Effector CD8-positive, alpha-beta T cell (primary cell): ENCODE results near the gene ITGA11.

Source experiments
- DNase-seq: peaks from one replicate; lab custom pipeline; 2025; lab: John Stamatoyannopoulos, UW
- total RNA-seq, 4 experiments: gene quantifications; one replicate each; lab custom pipeline; 2026; lab: John Stamatoyannopoulos, UW

Gene ITGA11, protein sequence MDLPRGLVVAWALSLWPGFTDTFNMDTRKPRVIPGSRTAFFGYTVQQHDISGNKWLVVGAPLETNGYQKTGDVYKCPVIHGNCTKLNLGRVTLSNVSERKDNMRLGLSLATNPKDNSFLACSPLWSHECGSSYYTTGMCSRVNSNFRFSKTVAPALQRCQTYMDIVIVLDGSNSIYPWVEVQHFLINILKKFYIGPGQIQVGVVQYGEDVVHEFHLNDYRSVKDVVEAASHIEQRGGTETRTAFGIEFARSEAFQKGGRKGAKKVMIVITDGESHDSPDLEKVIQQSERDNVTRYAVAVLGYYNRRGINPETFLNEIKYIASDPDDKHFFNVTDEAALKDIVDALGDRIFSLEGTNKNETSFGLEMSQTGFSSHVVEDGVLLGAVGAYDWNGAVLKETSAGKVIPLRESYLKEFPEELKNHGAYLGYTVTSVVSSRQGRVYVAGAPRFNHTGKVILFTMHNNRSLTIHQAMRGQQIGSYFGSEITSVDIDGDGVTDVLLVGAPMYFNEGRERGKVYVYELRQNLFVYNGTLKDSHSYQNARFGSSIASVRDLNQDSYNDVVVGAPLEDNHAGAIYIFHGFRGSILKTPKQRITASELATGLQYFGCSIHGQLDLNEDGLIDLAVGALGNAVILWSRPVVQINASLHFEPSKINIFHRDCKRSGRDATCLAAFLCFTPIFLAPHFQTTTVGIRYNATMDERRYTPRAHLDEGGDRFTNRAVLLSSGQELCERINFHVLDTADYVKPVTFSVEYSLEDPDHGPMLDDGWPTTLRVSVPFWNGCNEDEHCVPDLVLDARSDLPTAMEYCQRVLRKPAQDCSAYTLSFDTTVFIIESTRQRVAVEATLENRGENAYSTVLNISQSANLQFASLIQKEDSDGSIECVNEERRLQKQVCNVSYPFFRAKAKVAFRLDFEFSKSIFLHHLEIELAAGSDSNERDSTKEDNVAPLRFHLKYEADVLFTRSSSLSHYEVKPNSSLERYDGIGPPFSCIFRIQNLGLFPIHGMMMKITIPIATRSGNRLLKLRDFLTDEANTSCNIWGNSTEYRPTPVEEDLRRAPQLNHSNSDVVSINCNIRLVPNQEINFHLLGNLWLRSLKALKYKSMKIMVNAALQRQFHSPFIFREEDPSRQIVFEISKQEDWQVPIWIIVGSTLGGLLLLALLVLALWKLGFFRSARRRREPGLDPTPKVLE
- 0 to 0.18 (median 0) reads per million in 4 experiments for total RNA-seq

GRCh38 chr15:68431792-68432401 lies at the start of gene ITGA11:
ITGA11 (minus strand) TSS chr15:68432163; CDS start chr15:68432066, 97 bp downstream.
- DNase-seq, result no peak

DNA sequence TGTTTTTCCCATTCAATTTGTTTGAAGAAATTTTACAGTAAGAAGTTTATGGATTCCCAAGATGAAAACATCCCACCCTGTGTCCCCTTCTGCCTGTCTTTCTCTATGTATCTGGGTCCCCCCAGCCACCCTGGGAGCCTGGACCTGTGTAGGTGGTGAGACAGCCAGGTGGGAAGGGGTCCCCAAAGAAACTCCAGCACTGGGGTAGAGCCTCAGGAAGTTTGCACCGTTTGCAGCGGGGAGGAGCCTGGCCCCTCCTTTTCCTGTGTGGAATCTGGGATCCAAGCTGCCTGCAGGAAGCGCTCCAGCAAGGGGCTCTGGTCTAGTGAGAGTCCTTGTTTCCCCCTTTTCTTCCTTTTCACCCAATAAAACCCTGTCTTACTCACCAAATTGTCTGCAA lies 49.4 kb upstream of the ITGA11 start:
- no peak for DNase-seq

DNA sequence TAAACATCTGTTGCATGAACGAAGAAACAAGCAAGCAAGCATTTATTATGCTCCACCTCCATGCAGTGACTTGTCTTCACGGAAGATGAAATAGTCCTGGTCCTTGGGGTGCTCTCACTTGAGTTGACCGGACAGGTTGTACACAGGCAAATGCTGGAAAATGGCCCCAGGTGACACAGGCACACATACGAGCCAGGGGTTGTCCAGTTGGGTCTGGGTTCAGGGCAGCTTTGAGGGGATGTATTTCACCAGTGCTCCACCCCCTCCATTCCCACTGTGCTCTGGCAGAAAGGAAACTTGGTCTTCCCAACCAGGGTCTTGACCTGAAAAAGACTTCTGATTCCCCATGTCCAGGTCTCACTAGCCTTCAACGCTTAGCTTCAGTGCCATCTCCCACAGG lies 48.3 kb upstream of the ITGA11 start:
- no peak for DNase-seq

- DNase-seq, result no peak
These were observed 47.9 kb upstream of the ITGA11 start for GRCh38 chr15:68479870-68480269.

GRCh38 chr15:68479406-68479805 lies 47.4 kb upstream of the ITGA11 start:
- no peak for DNase-seq

GRCh38 chr15:68478853-68479252 lies 46.9 kb upstream of the ITGA11 start:
- no peak for DNase-seq

- no peak for DNase-seq
These were observed 43.5 kb upstream of the ITGA11 start for GRCh38 chr15:68475449-68475848.

GRCh38 chr15:68471541-68471940 lies 39.6 kb upstream of the ITGA11 start:
- no peak for DNase-seq

- no peak for DNase-seq
These were observed 39.0 kb upstream of the ITGA11 start for GRCh38 chr15:68470976-68471375.

DNA sequence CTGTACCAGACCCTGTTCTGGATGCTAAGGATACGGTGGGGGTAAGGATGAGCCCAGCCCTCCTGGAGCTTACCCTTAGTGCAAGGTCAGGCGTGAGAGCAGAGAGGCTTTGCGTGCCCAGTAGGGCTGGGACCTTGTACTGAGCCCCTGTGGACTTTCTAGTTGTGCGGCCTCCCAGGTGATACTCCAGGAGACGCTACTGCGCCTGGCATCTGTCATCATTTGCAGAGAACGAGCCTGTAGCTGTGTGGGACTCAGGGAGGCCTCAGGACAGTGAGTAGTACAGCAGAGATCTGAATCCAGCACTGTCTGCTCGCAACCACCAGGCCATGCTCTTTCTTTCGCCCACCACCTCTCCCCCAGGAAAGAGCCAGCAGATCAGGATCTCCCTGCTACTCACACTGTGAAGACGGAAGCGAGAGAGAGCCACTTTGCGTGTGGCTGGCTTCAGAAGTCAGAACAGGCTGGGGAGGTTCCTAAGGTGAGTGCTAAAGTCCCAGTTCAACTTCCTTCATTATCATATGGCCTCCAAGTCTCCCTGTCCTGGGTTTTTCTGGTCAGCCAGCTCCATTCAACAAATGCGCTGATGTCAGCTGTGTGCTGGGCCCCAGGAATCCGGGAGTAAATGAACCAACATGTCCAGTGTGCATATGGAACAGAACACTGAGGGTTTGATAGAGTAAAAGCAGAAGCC lies 38.2 kb upstream of the ITGA11 start:
- DNase-seq, result no peak

DNA sequence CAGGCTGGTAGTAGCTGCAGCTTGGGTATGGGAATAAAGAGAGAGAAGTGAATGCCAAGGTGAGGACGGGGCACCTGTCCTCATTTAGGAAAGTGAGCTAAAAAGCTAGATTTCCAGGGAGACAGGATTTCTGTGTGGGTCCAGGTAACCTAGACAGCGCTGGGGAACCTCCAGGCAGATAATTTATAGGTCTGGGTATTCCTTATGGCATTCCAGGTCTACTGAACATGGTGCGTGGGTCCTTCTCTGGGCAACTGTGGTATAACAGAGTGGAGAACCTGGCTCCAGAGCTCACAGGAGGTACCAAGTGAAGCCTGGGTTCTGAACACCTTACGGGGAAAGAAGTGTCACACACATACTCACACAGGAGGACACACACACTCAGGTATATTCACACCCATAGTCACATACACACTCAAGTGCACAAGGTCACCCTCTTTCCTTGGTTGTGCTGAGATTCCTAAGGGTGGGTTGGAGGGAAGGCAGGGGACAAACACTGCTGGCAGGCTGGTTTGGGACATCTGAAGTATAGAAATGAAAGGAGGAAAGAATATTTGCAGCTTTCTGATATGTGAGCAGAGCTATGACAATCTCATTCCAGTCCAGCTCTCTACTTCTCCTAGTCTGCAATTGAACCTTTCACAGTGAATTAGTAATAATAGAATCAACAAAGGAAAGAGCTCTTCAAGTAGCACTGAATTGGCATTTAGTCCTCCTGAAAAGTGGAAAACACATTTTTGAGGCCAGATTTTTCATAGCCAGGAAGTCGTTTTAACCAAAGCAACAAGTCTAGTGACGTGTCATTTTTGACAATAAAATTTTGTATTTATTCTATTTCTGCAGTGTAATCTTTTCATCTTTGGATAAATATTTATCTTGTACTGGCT lies 37.4 kb upstream of the ITGA11 start:
- DNase-seq, result no peak

GRCh38 chr15:68466876-68467275 lies 34.9 kb upstream of the ITGA11 start:
- no peak for DNase-seq

DNA sequence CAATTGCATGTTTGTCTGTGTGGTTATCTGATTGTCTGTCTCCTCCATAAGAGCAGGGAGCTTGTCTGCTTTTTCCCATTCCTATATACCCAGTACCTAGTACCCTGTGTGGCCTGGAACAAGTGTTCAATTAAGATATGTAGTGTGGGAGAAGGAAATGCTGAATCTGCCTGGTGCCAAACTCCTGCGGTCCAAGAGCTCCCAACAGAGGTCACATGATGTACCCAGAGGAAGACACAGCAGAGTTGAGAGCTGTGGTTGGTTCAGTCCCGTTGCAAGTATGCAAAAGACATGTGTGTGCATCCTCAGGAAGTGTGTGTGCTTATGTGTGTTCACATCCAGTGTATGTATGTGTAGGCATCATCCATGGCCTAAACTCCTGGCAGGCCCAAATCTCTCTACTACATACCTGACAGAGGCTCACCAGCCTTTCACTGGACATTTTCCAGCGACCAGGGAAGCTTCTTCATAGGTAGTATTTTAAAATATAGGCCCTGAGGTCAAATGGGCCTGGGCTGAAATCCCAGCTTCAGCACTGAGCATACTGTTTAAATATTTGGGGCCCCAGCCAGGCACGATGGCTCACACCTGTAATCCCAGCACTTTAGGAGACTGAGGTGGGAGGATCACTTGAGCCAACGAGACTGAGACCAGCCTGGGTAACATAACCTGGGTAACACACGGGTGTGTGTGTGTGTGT lies 34.0 kb upstream of the ITGA11 start:
- no peak for DNase-seq

DNA sequence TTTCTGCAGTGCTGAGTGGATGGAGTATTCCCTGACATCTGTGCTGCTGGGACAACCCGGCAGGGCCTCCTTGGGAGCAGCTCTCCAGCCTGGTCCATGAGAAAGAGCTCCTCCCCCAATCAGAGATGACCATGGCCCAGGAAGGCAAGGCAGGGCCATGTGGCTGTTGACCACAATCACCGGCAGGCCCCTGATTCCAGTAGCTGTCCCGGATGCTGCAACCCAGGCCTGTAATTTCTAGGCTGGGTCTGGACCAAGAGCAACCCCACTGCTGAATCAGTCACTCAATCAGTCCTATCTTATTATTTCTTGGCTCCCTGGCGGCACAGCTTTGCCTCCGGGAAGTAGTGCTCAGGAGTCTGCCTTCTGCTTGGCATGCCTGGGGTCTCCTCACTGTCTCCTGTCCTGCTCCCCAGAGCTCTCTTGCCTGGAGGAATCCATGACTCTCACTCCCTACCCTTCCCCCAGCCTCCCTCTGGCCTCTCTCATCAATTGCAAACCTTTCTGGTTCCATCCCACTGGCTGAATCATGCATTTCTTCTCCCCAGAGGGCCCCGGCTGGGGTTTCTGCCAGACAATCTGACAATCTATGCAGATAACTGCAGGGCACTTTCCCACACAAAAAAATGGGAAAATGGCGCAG lies 32.6 kb upstream of the ITGA11 start:
- DNase-seq, result no peak

DNA sequence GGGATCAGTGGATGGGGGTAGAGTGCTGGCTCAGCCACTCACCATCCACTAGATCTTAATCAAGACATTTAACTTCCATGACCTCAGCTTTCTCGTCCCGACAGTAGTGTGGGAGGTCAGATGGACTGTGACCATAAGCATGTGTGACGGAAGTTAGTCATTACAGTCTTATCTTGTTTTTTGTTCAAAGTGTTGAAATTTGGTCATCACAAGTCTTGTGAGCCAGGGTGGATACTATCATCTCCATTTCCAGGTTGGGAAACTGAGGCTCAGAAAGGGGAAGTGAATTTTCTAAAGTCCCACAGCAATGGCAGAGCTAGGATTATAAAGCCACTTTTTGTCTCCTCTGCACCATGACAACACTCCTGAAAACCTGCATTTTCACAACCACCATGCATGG lies 32.0 kb upstream of the ITGA11 start:
- DNase-seq, result no peak

- no peak for DNase-seq
These were observed 31.5 kb upstream of the ITGA11 start for GRCh38 chr15:68463444-68463843.

GRCh38 chr15:68460166-68460565 lies 28.2 kb upstream of the ITGA11 start:
- DNase-seq, result no peak

GRCh38 chr15:68450192-68450591 lies 18.2 kb upstream of the ITGA11 start:
- DNase-seq, result no peak

DNA sequence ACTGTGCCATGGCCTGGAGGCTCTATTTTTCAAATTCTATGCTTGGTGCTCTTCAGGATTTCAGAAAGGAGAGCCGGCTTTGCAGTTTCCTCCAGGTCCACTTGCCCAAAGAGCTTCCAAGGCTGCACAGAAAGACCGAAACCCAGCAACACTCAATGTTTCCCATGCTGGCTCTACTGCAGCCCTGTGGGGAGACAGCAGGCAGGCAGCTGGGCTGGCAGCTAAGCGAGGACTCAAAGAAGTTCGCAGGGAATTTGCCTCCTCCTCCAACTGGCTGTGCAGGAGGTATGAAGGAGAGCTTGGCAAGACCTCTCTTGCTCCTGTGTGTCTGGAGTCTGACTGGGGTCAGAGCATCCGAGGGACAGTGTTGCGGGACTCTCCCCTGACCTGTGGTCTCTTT lies 17.4 kb upstream of the ITGA11 start:
- no peak for DNase-seq
